NCI-H2081 treated with DMSO at 0.1 percent for 48 hours (cell line): ENCODE measurements around the gene AAMP.

Source experiments
- DNase-seq: peaks from one replicate; lab custom pipeline; 2025; lab: John Stamatoyannopoulos, UW

Gene AAMP

DNA sequence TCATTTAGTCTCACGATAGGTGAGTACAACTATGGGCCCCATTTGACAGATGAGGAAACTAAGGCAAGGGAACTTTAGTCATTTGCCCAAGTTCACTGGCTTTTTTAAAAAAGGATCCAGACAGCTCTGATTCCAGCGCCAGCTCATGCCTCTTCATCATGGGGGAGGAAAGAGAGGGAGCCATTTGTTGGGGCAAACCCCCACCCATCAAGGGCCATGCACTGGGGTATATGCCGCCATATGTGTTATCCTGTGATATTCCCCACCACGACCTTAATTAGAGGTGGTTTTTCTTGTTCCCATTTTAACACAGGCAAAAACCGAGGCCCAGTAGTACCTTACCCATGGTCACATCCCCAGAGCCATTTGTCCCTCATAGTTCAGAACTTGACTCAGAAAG, 9.8 kb downstream of the AAMP start:
- DNase-seq, result no peak

DNA sequence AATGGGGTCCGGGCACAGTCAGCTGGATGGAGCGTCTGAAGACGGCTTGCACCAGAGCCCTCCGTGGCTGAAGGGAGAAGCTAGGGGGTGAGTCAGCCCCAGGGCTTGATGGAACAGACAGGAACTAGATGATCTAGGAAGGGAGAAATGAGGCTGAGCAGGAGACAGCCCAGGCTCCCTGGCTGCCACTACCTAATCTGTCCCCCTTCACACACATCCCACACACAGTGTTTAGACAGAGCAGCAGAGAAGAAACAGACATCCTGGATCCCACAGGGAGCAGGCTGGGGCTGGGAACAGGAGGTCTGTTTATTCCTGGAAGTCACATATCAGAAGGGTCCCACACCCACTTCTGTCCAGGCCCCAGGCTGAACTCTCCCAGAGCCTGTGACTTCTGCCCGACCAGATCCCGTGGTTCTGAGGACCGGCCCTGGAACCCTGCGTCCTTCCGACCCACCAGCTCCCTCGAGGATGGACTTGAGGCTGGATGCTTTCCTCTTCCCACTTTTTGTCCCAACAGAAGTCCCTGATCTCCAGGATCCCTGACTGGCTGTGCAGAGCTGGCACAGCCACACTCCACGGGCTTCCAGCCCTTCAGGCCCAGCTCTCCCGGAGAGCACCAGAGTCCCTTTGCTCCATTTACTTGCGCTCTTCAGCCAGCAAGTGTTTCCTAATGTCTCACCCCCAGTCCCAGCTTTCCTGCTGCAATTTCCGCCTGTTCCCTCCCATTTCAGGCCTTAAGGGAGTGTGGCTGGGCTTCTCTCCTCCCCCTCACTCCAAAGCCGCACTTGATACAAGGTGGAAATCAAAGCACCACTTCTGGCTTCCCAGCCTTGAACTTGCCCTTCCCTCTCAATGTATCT, 10.6 kb downstream of the AAMP start:
- no peak for DNase-seq

DNA sequence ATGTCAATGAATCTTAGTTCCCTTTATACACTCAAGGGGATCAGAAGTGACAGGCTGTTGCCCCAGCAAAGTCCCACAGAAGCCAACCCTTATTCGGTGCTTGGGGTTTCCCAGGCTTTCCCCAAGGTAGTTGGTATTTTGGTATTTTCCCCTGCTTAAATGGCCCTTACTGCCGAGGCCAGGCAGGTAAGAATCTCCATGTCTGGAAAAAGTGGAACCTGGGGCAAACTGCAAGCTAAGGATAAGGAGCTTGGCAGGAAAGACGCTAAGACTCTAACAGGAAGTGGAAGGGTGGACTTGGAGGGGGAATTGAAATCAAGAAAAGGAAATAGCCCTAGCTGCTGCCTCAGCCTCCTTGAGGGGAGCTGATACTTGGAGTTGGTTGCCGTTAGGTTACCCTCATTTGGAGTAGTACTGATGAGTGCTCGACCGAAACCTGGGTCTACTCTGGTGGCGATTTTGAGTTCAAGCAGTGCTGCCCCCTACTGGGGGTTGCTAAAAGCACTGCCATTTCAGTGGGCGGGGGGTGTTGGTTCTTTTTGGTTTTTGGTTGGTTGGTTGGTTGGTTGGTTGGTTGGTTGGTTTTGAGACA, 12.5 kb downstream of the AAMP start:
- no peak for DNase-seq

DNA sequence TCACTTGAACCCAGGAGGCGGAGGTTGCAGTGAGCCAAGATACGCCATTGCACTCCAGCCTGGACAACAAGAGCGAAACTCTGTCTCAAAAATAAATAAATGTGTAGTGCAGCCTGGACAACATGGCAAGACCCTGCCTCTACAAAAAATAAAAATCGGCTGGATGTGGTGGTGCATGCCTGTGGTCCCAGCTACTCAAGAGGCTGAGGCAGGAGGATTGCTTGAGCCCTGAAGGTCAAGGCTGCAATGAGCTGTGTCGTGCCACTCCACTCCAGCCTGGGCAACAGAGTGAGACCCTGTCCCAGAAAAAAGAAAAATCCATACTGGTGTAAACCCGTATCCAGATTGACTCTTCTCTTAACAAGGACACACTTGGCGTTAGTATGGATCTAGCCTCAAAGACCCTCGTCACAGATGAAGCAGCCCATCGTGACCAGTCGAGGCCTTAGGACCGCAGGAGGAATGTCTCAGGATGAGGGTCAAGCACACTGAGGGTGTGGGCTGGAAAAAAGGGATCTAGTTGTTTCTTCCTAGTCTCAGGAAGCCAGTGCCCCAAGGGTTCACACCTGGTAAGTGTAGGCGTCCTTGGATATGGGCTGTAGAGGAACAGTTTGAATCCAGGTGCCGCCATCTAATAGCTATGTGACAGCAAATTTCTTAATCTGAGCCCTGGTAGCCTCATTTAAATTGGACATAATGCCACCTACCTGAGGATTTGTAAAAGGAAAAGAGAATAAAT, 13.2 kb downstream of the AAMP start:
- no peak for DNase-seq

GRCh38 chr2:218255446-218255845, 14.5 kb downstream of the AAMP start:
- no peak for DNase-seq

GRCh38 chr2:218253232-218253625, 16.7 kb downstream of the AAMP start:
- no peak for DNase-seq

GRCh38 chr2:218252509-218253231, 17.3 kb downstream of the AAMP start:
- no peak for DNase-seq

DNA sequence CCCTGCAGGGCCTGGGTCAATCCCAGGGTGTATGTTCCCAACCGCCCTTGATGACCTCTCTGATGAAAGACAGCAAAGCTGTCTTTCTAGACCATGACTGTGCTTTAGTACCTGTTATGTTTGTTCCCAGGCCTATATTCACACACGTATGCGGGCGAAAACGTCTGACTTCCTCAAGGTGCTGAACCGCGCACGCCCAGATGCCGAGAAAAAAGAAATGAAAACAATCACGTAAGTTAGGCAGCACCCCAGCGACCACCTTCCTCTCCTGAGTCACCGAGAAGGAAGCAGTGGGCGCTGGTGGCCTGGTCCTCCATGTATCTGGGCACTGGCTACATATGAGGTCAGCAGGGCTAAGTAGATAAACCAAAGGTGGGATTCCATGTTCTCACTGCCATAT, 20.2 kb downstream of the AAMP start:
- DNase-seq, result no peak

- no peak for DNase-seq
Measured at GRCh38 chr2:218245214-218245613, 24.7 kb downstream of the AAMP start.

- no peak for DNase-seq
Measured at GRCh38 chr2:218244665-218245064, 25.3 kb downstream of the AAMP start.

- DNase-seq, result no peak
Measured at GRCh38 chr2:218244204-218244603, 25.7 kb downstream of the AAMP start.

GRCh38 chr2:218238887-218239286, 31.1 kb downstream of the AAMP start:
- no peak for DNase-seq

GRCh38 chr2:218236829-218237228, 33.1 kb downstream of the AAMP start:
- no peak for DNase-seq

- DNase-seq, result no peak
Measured at GRCh38 chr2:218235017-218235416, 34.9 kb downstream of the AAMP start.

- DNase-seq, result no peak
Measured at GRCh38 chr2:218234521-218234920, 35.4 kb downstream of the AAMP start.

DNA sequence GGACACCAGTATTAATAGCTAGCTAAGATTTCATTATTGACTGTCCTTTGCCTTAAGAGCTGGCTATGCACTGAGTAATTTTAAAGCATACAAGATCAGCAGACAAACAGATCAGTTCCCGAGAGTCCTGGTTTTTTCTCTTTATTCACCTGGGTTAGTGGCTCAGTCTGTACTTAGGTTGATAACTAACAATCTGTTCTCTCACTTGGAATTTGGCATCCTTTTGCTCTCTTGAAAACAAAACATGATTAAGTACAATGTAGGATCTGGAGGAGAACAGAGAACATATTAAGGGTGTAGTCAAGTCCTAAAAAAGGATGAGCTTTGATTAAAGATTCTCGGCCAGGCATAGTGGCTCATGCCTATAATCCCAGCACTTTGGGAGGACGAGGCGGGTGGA, 36.4 kb downstream of the AAMP start:
- DNase-seq, result no peak

GRCh38 chr2:218230882-218231281, 39.1 kb downstream of the AAMP start:
- DNase-seq, result no peak

- DNase-seq, result no peak
Measured at GRCh38 chr2:218229851-218230250, 40.1 kb downstream of the AAMP start.

- no peak for DNase-seq
Measured at GRCh38 chr2:218229239-218229638, 40.7 kb downstream of the AAMP start.

DNA sequence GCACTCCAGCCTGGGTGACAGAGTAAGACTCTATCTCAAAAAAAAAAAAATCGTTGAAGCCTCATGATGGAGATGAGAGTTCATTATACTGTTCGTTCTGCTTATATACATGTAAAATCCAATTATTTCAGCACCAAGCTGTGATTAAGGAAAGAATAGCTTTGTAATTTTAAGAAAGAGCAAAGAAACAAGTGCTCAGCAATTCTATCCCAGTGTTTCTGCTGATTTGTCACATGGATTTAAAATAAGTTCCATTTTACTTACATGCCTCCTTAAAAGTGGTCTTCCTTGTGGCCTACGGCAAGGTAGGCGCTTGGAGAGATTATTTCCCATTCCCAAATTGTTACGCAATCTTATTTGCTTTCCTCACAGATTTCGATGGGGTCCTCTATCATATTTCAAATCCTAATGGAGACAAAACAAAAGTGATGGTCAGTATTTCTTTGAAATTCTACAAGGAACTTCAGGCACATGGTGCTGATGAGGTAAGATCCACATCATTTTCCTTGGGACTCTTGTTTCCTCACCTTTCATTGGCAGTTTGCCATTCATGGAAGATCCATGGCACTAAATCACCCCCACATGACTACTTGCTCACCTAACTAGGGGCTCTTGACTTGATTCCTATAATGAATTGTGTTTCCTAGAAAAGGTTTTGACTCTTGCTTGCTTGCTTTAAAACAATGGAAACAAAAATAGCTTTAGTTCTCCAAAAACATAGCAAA, 41.4 kb downstream of the AAMP start:
- DNase-seq, result no peak

- no peak for DNase-seq
Measured at GRCh38 chr2:218226903-218227302, 43.0 kb downstream of the AAMP start.

DNA sequence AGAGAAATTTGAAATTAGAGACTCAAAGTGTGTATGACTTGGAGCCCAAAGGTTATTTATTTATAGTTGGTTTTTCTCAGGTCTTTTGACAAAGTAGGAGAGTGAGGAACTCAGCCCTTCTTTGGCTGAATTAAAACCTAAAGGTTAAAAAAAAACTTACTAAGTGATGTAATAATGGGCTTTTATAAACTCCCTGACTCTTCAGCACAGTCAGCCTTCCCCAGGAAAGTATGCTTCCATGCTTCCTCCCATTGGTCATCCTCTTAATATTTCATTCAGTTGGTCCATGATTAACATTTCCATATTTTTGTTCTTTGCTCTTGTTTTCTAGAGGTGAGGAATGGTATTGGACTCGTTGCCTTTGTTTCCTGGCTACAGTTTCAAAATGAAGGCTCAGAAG, 45.8 kb downstream of the AAMP start:
- DNase-seq, result no peak
